GM19099 (cell line): ENCODE measurements around the gene VTI1A.

ENCODE experiments used
- POLR2A ChIP-seq: IDR thresholded peaks from 3 replicates; pipeline ENCODE4 v1.6.1; 2011; ENCODE audit warnings: low read depth; ENCODE audit not compliant: insufficient read length; ENCODE audit errors: extremely low read depth

Gene VTI1A

DNA sequence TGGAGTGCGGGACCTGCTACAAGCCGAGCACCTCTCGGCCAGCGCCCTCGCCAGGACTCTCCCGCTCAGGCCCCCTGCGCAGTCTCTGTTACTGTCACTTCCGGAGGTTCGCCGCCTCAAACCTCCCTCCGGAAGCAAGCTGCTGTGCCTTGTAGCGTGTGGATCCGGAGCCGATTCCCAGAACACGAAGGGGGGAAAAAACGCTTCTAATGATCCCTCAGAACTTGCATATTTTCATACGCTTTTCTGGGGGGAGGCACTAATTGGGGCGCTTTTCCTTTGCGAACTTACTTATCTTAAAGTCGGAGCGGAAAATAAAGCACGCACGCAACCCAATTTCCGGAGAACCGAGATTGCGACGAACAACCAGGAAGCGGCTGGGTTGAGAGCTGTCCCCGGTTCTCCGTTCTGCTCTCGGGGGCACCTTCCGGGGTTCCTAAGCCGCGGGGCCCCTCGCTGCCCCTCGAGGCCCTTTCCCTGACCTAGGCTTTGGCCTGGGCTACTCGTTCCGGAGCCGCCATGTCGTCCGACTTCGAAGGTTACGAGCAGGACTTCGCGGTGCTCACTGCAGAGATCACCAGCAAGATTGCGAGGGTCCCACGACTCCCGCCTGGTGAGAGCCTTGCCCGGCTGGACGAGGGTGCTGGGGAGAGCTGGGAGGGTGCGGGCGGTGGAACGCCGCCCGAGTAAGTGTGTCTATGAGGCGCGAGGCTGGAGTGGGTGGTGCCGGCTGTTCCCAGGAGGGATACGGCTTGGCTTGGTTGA, at the start of gene VTI1A, which contains the start of gene ZDHHC6:
VTI1A (plus strand) TSS at position 361 of the 765 bp plus-strand sequence; CDS start at position 520, 159 bp downstream.
ZDHHC6 (minus strand) TSS at position 60 of the 765 bp plus-strand sequence. CDS start 1,478 bp downstream, outside the sequence.
- TF ChIP-seq POLR2A, result peak; percentile 95

DNA sequence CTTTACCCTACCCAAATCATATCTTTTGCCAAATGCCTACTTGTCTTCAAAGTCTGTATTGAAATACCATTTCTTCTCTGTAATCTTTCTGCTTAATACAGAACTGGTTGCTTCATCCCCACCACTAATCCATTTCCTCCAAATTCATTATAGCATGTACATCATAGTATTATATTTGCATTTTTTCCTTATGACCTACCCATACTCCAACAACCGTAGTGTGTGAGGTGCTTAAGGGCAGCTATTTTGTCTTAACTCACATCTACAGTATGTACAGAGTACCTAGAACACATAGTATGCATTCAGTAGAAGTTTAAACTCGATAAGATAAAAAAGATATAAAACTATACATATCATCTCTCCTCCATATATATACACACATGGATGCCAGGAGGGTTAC, 49.4 kb upstream of the VTI1A start:
- no peak for TF ChIP-seq POLR2A

- TF ChIP-seq POLR2A, result no peak
Measured at GRCh38 chr10:112402917-112403316, 44.1 kb upstream of the VTI1A start.

- TF ChIP-seq POLR2A, result no peak
Measured at GRCh38 chr10:112404617-112405016, 42.4 kb upstream of the VTI1A start.

DNA sequence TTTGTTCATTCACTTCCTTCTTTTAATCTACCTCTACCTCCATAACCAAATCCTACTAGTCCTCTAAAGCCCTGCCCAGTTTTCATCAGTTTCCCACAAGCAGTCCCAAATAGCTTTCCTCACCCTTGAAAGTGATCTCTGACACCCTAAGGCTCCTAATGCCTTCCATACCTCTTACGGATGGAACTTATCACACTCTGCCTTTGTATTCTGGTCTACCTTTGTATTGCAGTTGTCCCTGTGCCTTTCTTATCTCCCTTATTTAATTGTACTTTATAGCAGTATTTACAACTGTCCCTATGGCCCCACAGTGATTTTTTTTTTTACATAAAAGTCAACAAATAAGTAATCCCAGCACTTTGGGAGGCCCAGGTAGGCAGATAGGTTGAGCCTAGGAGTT, 39.3 kb upstream of the VTI1A start:
- TF ChIP-seq POLR2A, result no peak

DNA sequence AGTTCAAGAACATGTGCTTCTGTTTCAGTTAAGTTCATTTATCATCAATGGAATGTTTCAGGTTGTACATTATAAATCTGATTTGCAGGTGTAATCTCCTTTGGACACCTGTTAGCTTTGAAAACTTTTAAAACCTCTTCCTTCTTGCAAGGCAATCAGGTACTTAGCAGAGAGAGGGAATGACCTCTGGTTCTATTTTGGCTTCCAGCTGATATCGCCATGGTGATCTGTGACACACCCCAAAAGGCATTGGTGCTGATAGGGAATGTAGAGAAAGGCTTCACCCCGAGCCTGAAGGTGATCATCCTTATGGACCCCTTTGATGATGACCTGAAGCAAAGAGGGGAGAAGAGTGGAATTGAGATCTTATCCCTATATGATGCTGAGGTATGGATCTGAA, 37.7 kb upstream of the VTI1A start:
- TF ChIP-seq POLR2A, result no peak

DNA sequence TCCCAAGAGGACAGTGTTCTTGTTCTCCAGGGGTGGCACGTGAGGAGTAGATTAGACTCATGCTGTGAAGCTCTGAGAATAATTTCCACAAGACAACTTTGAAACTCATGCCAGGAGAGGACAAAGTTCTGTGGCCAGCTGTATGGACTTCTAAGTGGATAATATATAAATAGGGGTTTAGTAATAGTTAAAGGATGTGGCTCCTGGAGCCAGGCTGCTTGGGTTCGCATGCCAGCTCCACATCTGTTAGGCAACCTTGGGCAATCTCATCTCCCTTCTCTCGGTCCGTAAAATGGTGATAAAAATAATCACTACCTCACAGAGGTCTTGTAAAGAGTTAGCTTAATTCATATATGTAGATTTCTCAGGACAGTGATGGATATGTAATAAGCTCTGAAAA, 37.3 kb upstream of the VTI1A start:
- no peak for TF ChIP-seq POLR2A

- TF ChIP-seq POLR2A, result no peak
Measured at GRCh38 chr10:112412696-112413095, 34.3 kb upstream of the VTI1A start.

DNA sequence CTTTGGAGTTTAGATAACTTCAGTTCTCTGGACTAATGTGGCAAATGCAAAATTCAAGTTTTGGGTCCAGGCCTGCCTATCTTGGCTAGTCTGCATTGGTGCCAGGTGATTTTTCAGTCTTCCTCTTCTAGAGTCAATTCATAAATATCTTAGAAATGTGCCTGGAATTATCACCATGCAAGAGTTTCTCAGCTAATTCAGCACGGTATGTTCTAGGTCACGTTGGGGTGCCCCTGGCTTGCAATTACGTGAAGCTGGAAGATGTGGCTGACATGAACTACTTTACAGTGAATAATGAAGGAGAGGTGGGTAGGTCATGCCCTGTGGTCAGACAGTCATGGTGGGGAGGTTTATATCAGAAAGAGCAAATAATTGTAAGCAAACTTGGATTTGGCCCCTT, 25.3 kb upstream of the VTI1A start:
- no peak for TF ChIP-seq POLR2A

- no peak for TF ChIP-seq POLR2A
Measured at GRCh38 chr10:112424651-112425050, 22.4 kb upstream of the VTI1A start.

DNA sequence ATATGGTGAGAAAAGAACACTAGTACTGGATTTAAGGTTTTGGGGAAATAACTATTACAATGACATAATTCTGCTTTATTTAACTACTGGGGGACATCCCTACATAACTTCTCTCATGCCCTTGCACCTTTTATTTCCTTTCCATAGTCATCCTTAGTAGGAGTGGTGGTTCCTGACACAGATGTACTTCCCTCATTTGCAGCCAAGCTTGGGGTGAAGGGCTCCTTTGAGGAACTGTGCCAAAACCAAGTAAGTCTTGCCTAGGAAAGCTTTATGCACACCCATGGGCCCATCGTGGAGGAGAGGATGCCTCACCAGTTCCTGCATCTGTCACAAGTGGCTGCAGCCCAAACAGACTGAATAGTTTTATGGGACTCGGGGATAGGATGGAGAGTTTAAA, 20.9 kb upstream of the VTI1A start:
- no peak for TF ChIP-seq POLR2A

DNA sequence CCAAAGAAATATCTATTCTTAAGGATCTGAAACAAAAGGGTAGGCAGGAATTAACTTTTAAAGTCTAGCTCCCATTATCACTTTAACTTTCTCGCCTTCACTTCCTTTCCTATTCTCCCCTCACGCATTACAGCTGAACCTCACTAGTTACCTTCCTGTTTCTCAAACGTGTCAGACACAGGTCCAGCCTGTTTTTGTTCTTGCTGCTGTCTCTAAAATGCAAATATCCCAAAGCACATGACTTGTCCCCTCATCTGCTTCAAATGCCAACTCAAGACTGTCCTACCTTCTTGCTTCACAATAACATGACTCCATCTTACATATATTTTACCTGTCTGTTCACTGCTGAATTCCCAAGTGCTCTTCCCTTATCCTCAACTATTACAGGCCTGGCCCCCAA, 17.9 kb upstream of the VTI1A start:
- no peak for TF ChIP-seq POLR2A

- no peak for TF ChIP-seq POLR2A
Measured at GRCh38 chr10:112429654-112430230, 17.3 kb upstream of the VTI1A start.

DNA sequence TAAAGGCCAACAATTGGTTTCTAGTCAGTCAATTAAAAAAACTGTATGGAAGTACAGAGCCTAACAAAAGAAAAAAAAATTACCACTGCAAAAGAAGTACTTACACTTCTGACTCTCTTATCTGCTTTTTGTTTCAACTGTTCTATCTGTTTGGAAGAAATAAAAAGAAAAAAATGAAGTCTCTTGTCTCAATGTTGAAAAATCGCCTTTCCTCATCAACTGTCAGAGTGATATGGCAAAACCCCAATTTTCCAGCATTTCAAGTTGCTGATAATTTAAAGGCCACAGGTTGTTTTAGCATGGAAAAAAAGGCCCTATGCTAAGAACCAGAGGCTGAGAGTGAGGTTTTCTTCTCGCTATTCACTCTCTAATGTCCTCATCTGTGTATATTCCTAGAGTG, 13.9 kb upstream of the VTI1A start:
- TF ChIP-seq POLR2A, result no peak

DNA sequence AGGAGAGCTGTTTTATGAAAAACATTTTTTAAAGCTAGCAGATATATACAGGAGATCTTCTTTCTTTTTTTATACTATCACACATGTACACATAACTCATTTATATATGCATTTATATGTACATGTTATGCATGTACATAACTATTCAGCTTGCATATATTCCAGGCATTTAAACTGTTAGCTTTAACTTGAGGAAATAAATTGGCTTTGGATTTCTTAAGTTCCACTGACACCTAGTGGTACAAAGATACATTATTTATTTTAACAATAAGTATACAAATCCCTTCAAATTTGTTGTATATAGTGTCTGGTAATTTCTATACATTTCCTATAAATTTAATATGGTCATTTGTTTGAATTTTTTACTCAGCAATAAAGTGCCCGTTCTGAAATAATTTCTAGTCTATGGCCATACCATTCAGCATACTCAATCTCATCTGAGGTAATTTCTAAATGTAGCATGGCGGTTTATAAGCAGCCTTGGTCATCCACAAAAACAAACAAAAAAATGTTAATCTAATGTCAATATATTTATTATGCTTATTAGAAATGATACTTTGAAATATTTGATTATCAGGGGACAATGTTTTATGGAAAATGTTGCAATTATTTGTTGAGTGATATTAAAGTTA, 11.9 kb upstream of the VTI1A start:
- no peak for TF ChIP-seq POLR2A

GRCh38 chr10:112438356-112438755, 8.7 kb upstream of the VTI1A start:
- no peak for TF ChIP-seq POLR2A
